OCI-LY7 (cell line): Measurements from ENCODE around the gene ZNF154.

Source experiments
- EZH2phosphoT487 ChIP-seq: fragments of 200-600 bp; sonication (generic); IDR thresholded peaks from 2 replicates; pipeline ENCODE4 v1.6.1; 2018; ENCODE audit warnings: low read depth, borderline replicate concordance, mild to moderate bottlenecking, mixed run types, antibody characterized with exemption, low read length, moderate library complexity, mixed read lengths
- TF ChIP-seq, protein P1 (sequence below): fragments of 200-600 bp; sonication (generic); conservative IDR thresholded peaks from 2 replicates; pipeline ENCODE4 v1.5.1; 2014; ENCODE audit warnings: mild to moderate bottlenecking, antibody characterized with exemption, low read length, moderate library complexity, mixed read lengths

DNA sequence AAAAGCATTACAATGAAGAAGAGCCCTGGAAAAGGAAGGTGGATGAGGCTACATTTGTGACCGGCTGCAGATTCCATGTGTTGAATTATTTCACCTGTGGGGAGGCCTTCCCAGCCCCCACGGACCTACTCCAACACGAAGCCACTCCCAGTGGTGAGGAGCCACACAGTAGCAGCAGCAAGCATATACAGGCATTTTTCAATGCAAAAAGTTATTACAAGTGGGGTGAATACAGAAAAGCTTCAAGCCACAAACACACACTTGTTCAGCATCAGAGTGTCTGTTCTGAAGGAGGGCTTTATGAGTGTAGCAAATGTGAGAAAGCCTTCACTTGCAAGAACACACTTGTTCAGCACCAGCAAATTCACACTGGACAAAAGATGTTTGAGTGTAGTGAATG lies 22.3 kb downstream of the ZNF154 start:
- TF ChIP-seq, protein P1, sequence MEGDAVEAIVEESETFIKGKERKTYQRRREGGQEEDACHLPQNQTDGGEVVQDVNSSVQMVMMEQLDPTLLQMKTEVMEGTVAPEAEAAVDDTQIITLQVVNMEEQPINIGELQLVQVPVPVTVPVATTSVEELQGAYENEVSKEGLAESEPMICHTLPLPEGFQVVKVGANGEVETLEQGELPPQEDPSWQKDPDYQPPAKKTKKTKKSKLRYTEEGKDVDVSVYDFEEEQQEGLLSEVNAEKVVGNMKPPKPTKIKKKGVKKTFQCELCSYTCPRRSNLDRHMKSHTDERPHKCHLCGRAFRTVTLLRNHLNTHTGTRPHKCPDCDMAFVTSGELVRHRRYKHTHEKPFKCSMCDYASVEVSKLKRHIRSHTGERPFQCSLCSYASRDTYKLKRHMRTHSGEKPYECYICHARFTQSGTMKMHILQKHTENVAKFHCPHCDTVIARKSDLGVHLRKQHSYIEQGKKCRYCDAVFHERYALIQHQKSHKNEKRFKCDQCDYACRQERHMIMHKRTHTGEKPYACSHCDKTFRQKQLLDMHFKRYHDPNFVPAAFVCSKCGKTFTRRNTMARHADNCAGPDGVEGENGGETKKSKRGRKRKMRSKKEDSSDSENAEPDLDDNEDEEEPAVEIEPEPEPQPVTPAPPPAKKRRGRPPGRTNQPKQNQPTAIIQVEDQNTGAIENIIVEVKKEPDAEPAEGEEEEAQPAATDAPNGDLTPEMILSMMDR, result no peak
- no peak for TF ChIP-seq EZH2phosphoT487
